SJSA1 (cell line): Measurements from ENCODE around the gene KLHL36. TPM values are rescaled to one million over a fixed set of nuclear protein-coding genes. Genes with fewer than 3 reads are reported as not detected.

ENCODE experiments used
- total RNA-seq: library from RNA; depleted of rRNA; stranded (reverse); fragments of >200 nt; shearing (Covaris generic); gene quantifications from 2 replicates; pipeline ENCODE4 v1.2.3, GENCODE V29; 2014; rRNA removed

The KLHL36 gene
- total RNA-seq, 1 experiment from 2014 or later = 45.8 TPM

Other genes with a start within 250 kb of the KLHL36 start
- gene MEAK7, start 143.9 kb upstream of the KLHL36 start, total RNA-seq = 8.2 and 8.4 TPM in 2 replicates
- 455 and 520 TPM in 2 replicates for gene COTL1, start 30.4 kb upstream of the KLHL36 start, total RNA-seq
- gene USP10, start 51.5 kb downstream of the KLHL36 start, total RNA-seq = 53.3 and 59.7 TPM in 2 replicates
- 6.4 and 10.9 TPM in 2 replicates for gene CRISPLD2, start 171.5 kb downstream of the KLHL36 start, total RNA-seq